ENCODE data around the gene CHRNB2. TPM values are rescaled to one million over a fixed set of nuclear protein-coding genes. Genes with fewer than 3 reads are reported as not detected.
"Not testable (repeated sequence)": the region's sequence is repeated elsewhere in the genome, so short reads cannot be mapped to it uniquely, and the experiment has no call there.

The CHRNB2 gene
- total and polyA plus RNA-seq, 4 donors, result 0.06 to 0.21 (median 0.08) TPM

DNA sequence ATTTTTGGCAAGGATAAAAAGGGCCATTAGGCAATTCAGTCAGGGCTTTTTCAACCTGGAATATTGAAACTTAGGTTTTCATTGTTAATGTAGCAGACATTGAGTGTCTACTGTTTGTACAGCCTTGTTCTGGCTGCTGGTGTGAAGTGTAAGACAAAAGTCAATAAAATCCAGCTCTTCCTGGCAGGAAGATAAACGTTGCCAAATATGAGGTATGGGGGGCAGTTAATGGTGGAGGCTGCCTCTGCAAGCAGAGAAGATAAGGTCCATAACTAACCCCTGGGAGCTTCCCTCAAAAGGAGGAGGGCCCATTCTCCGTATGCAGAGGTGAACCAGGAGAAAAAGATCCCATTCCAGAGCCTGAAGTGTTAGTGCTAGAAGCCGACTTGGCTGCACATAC, 45.9 kb upstream of the CHRNB2 start:
- Histone ChIP-seq H3K36me3 (ENCODE audit: control insufficient read depth in 4 of 4, insufficient read depth in 4 of 4, low read length in 4 of 4) (peaks cover 0 to 2% (median 0%) of the 10 kb centered on the region in 4 donors), H3K27ac (ENCODE audit: low read depth in 1 of 2, low read length in 1 of 2) (peak overlapping the region in 1 of 2 donors; percentile 6), H3K4me1 (ENCODE audit: control insufficient read depth in 5 of 5, insufficient read depth in 5 of 5, low read length in 5 of 5) (peaks cover 0 to 16% (median 0%) of the 10 kb centered on the region in 5 donors), H3K4me3 (no peak overlapping the region), H3K9me3 (ENCODE audit: control insufficient read depth in 4 of 4, insufficient read depth in 3 of 4, low read length in 3 of 4) (no peaks in the 10 kb centered on the region), H3K27me3 (ENCODE audit: control insufficient read depth in 3 of 3, insufficient read depth in 3 of 3, low read length in 2 of 3) (no peaks in the 10 kb centered on the region), H3K9ac (ENCODE audit: insufficient read depth in 1 of 2, low read length in 2 of 2) (no peak overlapping the region)
- WGBS, 2 donors, result 35 to 63% methylated on average over 3 of the region's 3 CpGs
- DNase-seq (no peak), ATAC-seq (ENCODE audit: insufficient read depth, low FRiP score) (peak; percentile 36)
- TF ChIP-seq CTCF (IDR thresholded peaks at IDR 0.05; ENCODE audit: control extremely low read depth, extremely low read depth), result no peak

GRCh38 chr1:154524881-154525280, 42.7 kb upstream of the CHRNB2 start:
- DNase-seq (no peak), ATAC-seq (ENCODE audit: insufficient read depth, low FRiP score) (no peak)
- Histone ChIP-seq H3K9ac (ENCODE audit: insufficient read depth in 1 of 2, low read length in 2 of 2) (no peak overlapping the region), H3K27me3 (ENCODE audit: control insufficient read depth in 3 of 3, insufficient read depth in 3 of 3, low read length in 2 of 3) (no peaks in the 10 kb centered on the region), H3K4me3 (no peak overlapping the region), H3K27ac (ENCODE audit: low read depth in 1 of 2, low read length in 1 of 2) (no peak overlapping the region), H3K9me3 (ENCODE audit: control insufficient read depth in 4 of 4, insufficient read depth in 3 of 4, low read length in 3 of 4) (no peaks in the 10 kb centered on the region), H3K4me1 (ENCODE audit: control insufficient read depth in 5 of 5, insufficient read depth in 5 of 5, low read length in 5 of 5) (peaks cover 0 to 11% (median 0%) of the 10 kb centered on the region in 5 donors), H3K36me3 (ENCODE audit: control insufficient read depth in 4 of 4, insufficient read depth in 4 of 4, low read length in 4 of 4) (peaks cover 0 to 2% (median 0%) of the 10 kb centered on the region in 4 donors)
- no peak for TF ChIP-seq CTCF (IDR thresholded peaks at IDR 0.05; ENCODE audit: control extremely low read depth, extremely low read depth)

GRCh38 chr1:154527192-154527591, 40.4 kb upstream of the CHRNB2 start:
- Histone ChIP-seq H3K9me3 (ENCODE audit: control insufficient read depth in 4 of 4, insufficient read depth in 3 of 4, low read length in 3 of 4) (no peaks in the 10 kb centered on the region), H3K27ac (ENCODE audit: low read depth in 1 of 2, low read length in 1 of 2) (no peak overlapping the region), H3K36me3 (ENCODE audit: control insufficient read depth in 4 of 4, insufficient read depth in 4 of 4, low read length in 4 of 4) (peaks cover 0 to 2% (median 0%) of the 10 kb centered on the region in 4 donors), H3K27me3 (ENCODE audit: control insufficient read depth in 3 of 3, insufficient read depth in 3 of 3, low read length in 2 of 3) (no peaks in the 10 kb centered on the region), H3K4me3 (no peak overlapping the region), H3K4me1 (ENCODE audit: control insufficient read depth in 5 of 5, insufficient read depth in 5 of 5, low read length in 5 of 5) (peaks cover 0 to under 1% (median 0%) of the 10 kb centered on the region in 5 donors), H3K9ac (ENCODE audit: insufficient read depth in 1 of 2, low read length in 2 of 2) (no peak overlapping the region)
- ATAC-seq (ENCODE audit: insufficient read depth, low FRiP score) (no peak), DNase-seq (no peak)
- no peak for TF ChIP-seq CTCF (IDR thresholded peaks at IDR 0.05; ENCODE audit: control extremely low read depth, extremely low read depth)
- WGBS, 2 donors, result 87% methylated on average over 6 of the region's 6 CpGs

DNA sequence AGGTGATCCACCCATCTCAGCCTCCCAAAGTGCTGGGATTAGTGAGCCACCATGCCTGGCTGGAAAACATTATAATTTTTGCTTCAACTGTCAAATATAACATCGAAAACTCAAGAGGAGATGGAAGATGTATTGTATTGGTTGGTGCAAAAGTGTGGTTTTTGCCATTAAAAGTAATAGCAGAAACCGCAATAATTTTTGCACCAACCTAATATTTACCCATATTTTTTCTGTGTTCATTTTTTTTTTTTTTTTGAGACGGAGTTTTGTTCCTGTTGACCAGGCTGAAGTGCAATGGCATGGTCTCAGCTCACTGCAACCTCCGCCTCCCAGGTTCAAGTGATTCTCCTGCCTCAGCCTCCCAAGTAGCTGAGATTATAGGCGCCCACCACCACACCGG, 38.3 kb upstream of the CHRNB2 start:
- Histone ChIP-seq H3K27me3 (ENCODE audit: control insufficient read depth in 3 of 3, insufficient read depth in 3 of 3, low read length in 2 of 3) (no peaks in the 10 kb centered on the region), H3K36me3 (ENCODE audit: control insufficient read depth in 4 of 4, insufficient read depth in 4 of 4, low read length in 4 of 4) (peaks cover 0 to 2% (median 0%) of the 10 kb centered on the region in 4 donors), H3K4me3 (no peak overlapping the region), H3K27ac (ENCODE audit: low read depth in 1 of 2, low read length in 1 of 2) (no peak overlapping the region), H3K9me3 (ENCODE audit: control insufficient read depth in 4 of 4, insufficient read depth in 3 of 4, low read length in 3 of 4) (no peaks in the 10 kb centered on the region), H3K4me1 (ENCODE audit: control insufficient read depth in 5 of 5, insufficient read depth in 5 of 5, low read length in 5 of 5) (no peaks in the 10 kb centered on the region), H3K9ac (ENCODE audit: insufficient read depth in 1 of 2, low read length in 2 of 2) (no peak overlapping the region)
- no peak for TF ChIP-seq CTCF (IDR thresholded peaks at IDR 0.05; ENCODE audit: control extremely low read depth, extremely low read depth)
- ATAC-seq (ENCODE audit: insufficient read depth, low FRiP score), result no peak
- 96 to 97% methylated on average over 6 of the region's 6 CpGs for WGBS, 2 donors
- DNase-seq, result no peak

- not testable (repeated sequence) for H3K4me1 ChIP-seq (ENCODE audit: control insufficient read depth in 5 of 5, insufficient read depth in 5 of 5, low read length in 5 of 5); H3K4me3 ChIP-seq; H3K36me3 ChIP-seq (ENCODE audit: control insufficient read depth in 4 of 4, insufficient read depth in 4 of 4, low read length in 4 of 4); H3K27ac ChIP-seq (ENCODE audit: low read depth in 1 of 2, low read length in 1 of 2); H3K9ac ChIP-seq (ENCODE audit: insufficient read depth in 1 of 2, low read length in 2 of 2); ATAC-seq (ENCODE audit: insufficient read depth, low FRiP score); H3K27me3 ChIP-seq (ENCODE audit: control insufficient read depth in 3 of 3, insufficient read depth in 3 of 3, low read length in 2 of 3); H3K9me3 ChIP-seq (ENCODE audit: control insufficient read depth in 4 of 4, insufficient read depth in 3 of 4, low read length in 3 of 4); DNase-seq
- WGBS, 2 donors, result 98 to 99% methylated on average over 10 to 13 of the region's 13 CpGs
These were observed 35.6 kb upstream of the CHRNB2 start for GRCh38 chr1:154531950-154532349.

Data from lung (tissue), 12 donors.